Thyroid gland (tissue), 4 donors: ENCODE measurements around the gene DTHD1. TPM values are rescaled to one million over a fixed set of nuclear protein-coding genes. Genes with fewer than 3 reads are reported as not detected.

ENCODE experiments used
- DNase-seq, 2 donors: peaks; one replicate each; pipeline ENCODE4 v3.0.0-alpha.2; 2019
- H3K27ac ChIP-seq, 3 donors: fragments of 200-600 bp; sonication (generic); 1 replicate in 2 of 3; 2 replicates in 1 of 3; pipeline ENCODE4 v1.5.1; 2016 to 2019; ENCODE audit warnings: mild to moderate bottlenecking in 1 of 3, moderate library complexity in 1 of 3
- H3K27me3 ChIP-seq: fragments of 200-600 bp; sonication (generic); one replicate; pipeline ENCODE4 v1.5.1; 2019
- H3K36me3 ChIP-seq, 2 donors: fragments of 200-600 bp; sonication (generic); one replicate each; pipeline ENCODE4 v1.5.1; 2016 to 2019
- H3K4me1 ChIP-seq, 2 donors: fragments of 200-600 bp; sonication (generic); one replicate each; pipeline ENCODE4 v1.5.1; 2017 to 2019
- H3K4me3 ChIP-seq, 3 donors: fragments of 200-600 bp; sonication (generic); replicated peaks in 1 of 3; 1 replicate in 2 of 3; 2 replicates in 1 of 3; pipeline ENCODE4 v1.5.1; 2016; ENCODE audit warnings: mild to moderate bottlenecking in 1 of 3
- H3K9me3 ChIP-seq: fragments of 200-600 bp; sonication (generic); one replicate; pipeline ENCODE4 v1.5.1; 2017
- CTCF ChIP-seq, 6 experiments: fragments of 200-600 bp in 3 of 6; fragments of 450-650 bp in 3 of 6; sonication (generic) in 3 of 6; IDR thresholded peaks; one replicate each; pipeline ENCODE4 v1.5.1; 2016 to 2019; ENCODE audit warnings: antibody characterized with exemption in 6 of 6, mild to moderate bottlenecking in 2 of 6, inconsistent platforms in 1 of 6, moderate library complexity in 1 of 6
- POLR2A ChIP-seq, 2 donors: fragments of 450-650 bp; IDR thresholded peaks; one replicate each; pipeline ENCODE4 v1.6.1; 2017; ENCODE audit warnings: antibody characterized with exemption in 2 of 2, mild to moderate bottlenecking in 2 of 2, moderate library complexity in 1 of 2
- WGBS, 2 donors: methylation state at CpG; one replicate each; pipeline ENCODE4 v1.1.5; 2017; 5-methylcytosine and 5-hydroxymethylcytosine counted together
- intact Hi-C: fragments of 100-400 bp; cut with DNase I; formaldehyde crosslinking; loops from one replicate; pipeline ENCODE4 v1.15.1; 2023
- total RNA-seq, 4 donors: library from RNA; depleted of rRNA; stranded (reverse); fragments of >200 nt; gene quantifications; one replicate each; pipeline ENCODE4 v1.2.3, GENCODE V29; 2016

The DTHD1 gene
- total RNA-seq, 4 donors from 2014 or later, result 0.27 to 0.71 (median 0.52) TPM

- TF ChIP-seq POLR2A (IDR thresholded peaks at IDR 0.05) (no peak), CTCF (IDR thresholded peaks at IDR 0.05) (no peak)
- no peak for DNase-seq
- WGBS, 2 donors, result 93% methylated on average over 6 of the region's 6 CpGs
- Histone ChIP-seq H3K27ac (no peak overlapping the region), H3K36me3 (no peaks in the 10 kb centered on the region), H3K27me3 (no peaks in the 10 kb centered on the region), H3K4me1 (peaks cover 13 to 17% of the 10 kb centered on the region in 2 donors), H3K9me3 (no peaks in the 10 kb centered on the region), H3K4me3 (no peak overlapping the region)
- intact Hi-C loops, result no loop called here
Observed at GRCh38 chr4:36341936-36342335, 60.5 kb downstream of the DTHD1 start.

GRCh38 chr4:36343501-36344175 is 62.2 kb downstream of the DTHD1 start:
- Histone ChIP-seq H3K4me3 (no peak overlapping the region), H3K27ac (peak overlapping the region; percentile 58 to 91 (median 63)), H3K4me1 (peaks cover 18 to 20% of the 10 kb centered on the region in 2 donors), H3K27me3 (no peaks in the 10 kb centered on the region), H3K36me3 (no peaks in the 10 kb centered on the region), H3K9me3 (no peaks in the 10 kb centered on the region)
- intact Hi-C loops, result no loop called here
- peak; percentile 65 to 74 for DNase-seq
- WGBS, 2 donors, result 32 to 59% methylated on average over 12 of the region's 12 CpGs
- TF ChIP-seq CTCF (IDR thresholded peaks at IDR 0.05), result no peak
- TF ChIP-seq POLR2A (IDR thresholded peaks at IDR 0.05), result peak in 1 of 2 donors; percentile 32

GRCh38 chr4:36348403-36348938 is 67.1 kb downstream of the DTHD1 start:
- H3K27me3 ChIP-seq, result no peaks in the 10 kb centered on the region
- 66 to 85% methylated on average over 4 of the region's 4 CpGs for WGBS, 2 donors
- no peaks in the 10 kb centered on the region for H3K9me3 ChIP-seq
- TF ChIP-seq CTCF (IDR thresholded peaks at IDR 0.05), result no peak
- no peak for TF ChIP-seq POLR2A (IDR thresholded peaks at IDR 0.05)
- intact Hi-C loops, result no loop called here
- no peaks in the 10 kb centered on the region for H3K36me3 ChIP-seq
- H3K4me3 ChIP-seq, result no peak overlapping the region
- peak overlapping the region in 2 of 3 donors; percentile 83 for H3K27ac ChIP-seq
- DNase-seq, result peak in 1 of 2 donors; percentile 4
- peaks cover 32 to 40% of the 10 kb centered on the region in 2 donors for H3K4me1 ChIP-seq

GRCh38 chr4:36349938-36350549 is 68.6 kb downstream of the DTHD1 start:
- Histone ChIP-seq H3K4me1 (peaks cover 22 to 31% of the 10 kb centered on the region in 2 donors), H3K36me3 (no peaks in the 10 kb centered on the region), H3K27me3 (no peaks in the 10 kb centered on the region), H3K27ac (peak overlapping the region; percentile 66 to 83 (median 83)), H3K9me3 (no peaks in the 10 kb centered on the region), H3K4me3 (no peak overlapping the region)
- TF ChIP-seq CTCF (IDR thresholded peaks at IDR 0.05) (no peak), POLR2A (IDR thresholded peaks at IDR 0.05) (no peak)
- WGBS, 2 donors, result 37 to 39% methylated on average over 4 of the region's 4 CpGs
- peak; percentile 22 to 40 for DNase-seq
- intact Hi-C loops, result no loop called here
